HEK293 (cell line): ENCODE measurements around the gene CDKAL1.

Source experiments
- CTCF ChIA-PET: fragments of 350-600 bp; formaldehyde crosslinking; extraction: SDS; loops from one replicate; lab custom pipeline; 2021; ENCODE audit warnings: antibody characterized with exemption; lab: Yijun Ruan, JAX
- POLR2A ChIA-PET: fragments of 300-600 bp; formaldehyde crosslinking; extraction: SDS; loops from one replicate; lab custom pipeline; 2020; ENCODE audit warnings: antibody characterized with exemption, inconsistent platforms; lab: Yijun Ruan, JAX
- H3K27ac ChIP-seq: fragments of 200-500 bp; sonication (Bioruptor generic); 2 replicates; pipeline ENCODE4 v1.5.1; 2014; ENCODE audit warnings: low read depth, low read length, control low read depth, inconsistent platforms; ENCODE audit errors: extremely low read depth
- H3K36me3 ChIP-seq, 2 experiments: fragments of 200-500 bp in 1 of 2; sonication (Bioruptor generic) in 1 of 2; 1 replicate in 1 of 2; 2 replicates in 1 of 2; pipeline ENCODE4 v1.5.1; 2014 to 2017; ENCODE audit warnings: inconsistent platforms in 2 of 2, low read length in 2 of 2; ENCODE audit not compliant: control insufficient read depth in 2 of 2, insufficient read depth in 1 of 2
- H3K4me1 ChIP-seq: fragments of 200-500 bp; sonication (Bioruptor generic); 2 replicates; pipeline ENCODE4 v1.5.1; 2014; ENCODE audit warnings: mild to moderate bottlenecking, low read length, inconsistent platforms; ENCODE audit not compliant: control insufficient read depth, insufficient read depth
- H3K4me3 ChIP-seq: 2 replicates; pipeline ENCODE4 v1.5.1; 2011; ENCODE audit warnings: low read depth, mild to moderate bottlenecking, control low read depth, low read length, moderate library complexity
- H3K9me3 ChIP-seq: fragments of 200-500 bp; sonication (Bioruptor generic); 2 replicates; pipeline ENCODE4 v1.5.1; 2014; ENCODE audit warnings: low read depth, low read length, inconsistent platforms; ENCODE audit not compliant: control insufficient read depth, insufficient read depth
- AEBP2 ChIP-seq: fragments of 450-650 bp; formaldehyde crosslinking; IDR thresholded peaks from 2 replicates; pipeline ENCODE4 v1.5.1; 2016; ENCODE audit warnings: missing biosample characterization, missing genetic modification characterization, borderline replicate concordance
- GFI1B ChIP-seq: fragments of 450-650 bp; formaldehyde crosslinking; IDR thresholded peaks from 2 replicates; pipeline ENCODE4 v1.5.1; 2016; ENCODE audit warnings: missing biosample characterization, missing genetic modification characterization
- HOXD13 ChIP-seq: sonication (generic); formaldehyde crosslinking; IDR thresholded peaks from 2 replicates; pipeline ENCODE4 v1.8.0; 2022; ENCODE audit warnings: missing genetic modification reagents, borderline replicate concordance
- IKZF3 ChIP-seq: fragments of 450-650 bp; IDR thresholded peaks from 2 replicates; pipeline ENCODE4 v1.5.0; 2018; ENCODE audit warnings: missing biosample characterization, mild to moderate bottlenecking, missing genetic modification characterization, moderate library complexity
- TCF7L2 ChIP-seq: IDR thresholded peaks from 2 replicates; pipeline ENCODE4 v1.6.1; 2011; ENCODE audit warnings: low read depth, mild to moderate bottlenecking, inconsistent platforms, low read length, moderate library complexity, borderline replicate concordance
- WT1 ChIP-seq: fragments of 450-650 bp; formaldehyde crosslinking; IDR thresholded peaks from 2 replicates; pipeline ENCODE4 v1.5.1; 2016; ENCODE audit warnings: missing biosample characterization, missing genetic modification characterization
- ZFP41 ChIP-seq: fragments of 450-650 bp; formaldehyde crosslinking; IDR thresholded peaks from 2 replicates; pipeline ENCODE4 v1.5.1; 2016; ENCODE audit warnings: missing biosample characterization, missing genetic modification characterization, borderline replicate concordance
- ZNF121 ChIP-seq: fragments of 450-650 bp; formaldehyde crosslinking; IDR thresholded peaks from 2 replicates; pipeline ENCODE4 v1.5.1; 2016; ENCODE audit warnings: missing biosample characterization, missing genetic modification characterization
- ZNF211 ChIP-seq: fragments of 450-650 bp; formaldehyde crosslinking; IDR thresholded peaks from 2 replicates; pipeline ENCODE4 v1.5.1; 2016; ENCODE audit warnings: low read depth, missing biosample characterization, missing genetic modification characterization
- ZNF223 ChIP-seq: fragments of 450-650 bp; formaldehyde crosslinking; IDR thresholded peaks from 2 replicates; pipeline ENCODE4 v1.5.1; 2016; ENCODE audit warnings: missing biosample characterization, missing genetic modification characterization
- ZNF248 ChIP-seq: fragments of 450-650 bp; formaldehyde crosslinking; IDR thresholded peaks from 2 replicates; pipeline ENCODE4 v1.5.1; 2017; ENCODE audit warnings: missing biosample characterization, missing genetic modification characterization
- ZNF362 ChIP-seq: fragments of 450-650 bp; formaldehyde crosslinking; IDR thresholded peaks from 2 replicates; pipeline ENCODE4 v1.5.1; 2016; ENCODE audit warnings: missing biosample characterization, missing genetic modification characterization
- ZNF366 ChIP-seq: fragments of 450-650 bp; formaldehyde crosslinking; conservative IDR thresholded peaks from 2 replicates; pipeline ENCODE4 v1.5.1; 2016; ENCODE audit warnings: missing biosample characterization, missing genetic modification characterization
- ZNF404 ChIP-seq: fragments of 450-650 bp; formaldehyde crosslinking; IDR thresholded peaks from 2 replicates; pipeline ENCODE4 v1.5.1; 2017; ENCODE audit warnings: missing biosample characterization, missing genetic modification characterization
- ZNF658 ChIP-seq: fragments of 450-650 bp; formaldehyde crosslinking; IDR thresholded peaks from 2 replicates; pipeline ENCODE4; 2016; ENCODE audit warnings: missing biosample characterization, missing genetic modification characterization
- ZNF76 ChIP-seq: fragments of 450-650 bp; formaldehyde crosslinking; IDR thresholded peaks from 2 replicates; pipeline ENCODE4; 2016; ENCODE audit warnings: low read depth, missing biosample characterization, missing genetic modification characterization, borderline replicate concordance
- ZNF830 ChIP-seq: fragments of 450-650 bp; IDR thresholded peaks from 2 replicates; pipeline ENCODE4 v1.5.0; 2018; ENCODE audit warnings: missing biosample characterization, missing genetic modification characterization, low read depth, mild to moderate bottlenecking, moderate library complexity
- TF ChIP-seq, protein P1 (sequence below): fragments of 450-650 bp; formaldehyde crosslinking; IDR thresholded peaks from 2 replicates; pipeline ENCODE4; 2016; ENCODE audit warnings: missing biosample characterization, missing genetic modification characterization
- TF ChIP-seq, protein P2 (sequence below): fragments of 450-650 bp; formaldehyde crosslinking; IDR thresholded peaks from 2 replicates; pipeline ENCODE4 v1.5.1; 2016; ENCODE audit warnings: missing biosample characterization, missing genetic modification characterization, borderline replicate concordance
- TF ChIP-seq, protein P3 (sequence below): fragments of 450-650 bp; formaldehyde crosslinking; IDR thresholded peaks from 2 replicates; pipeline ENCODE4 v1.5.1; 2016; ENCODE audit warnings: missing biosample characterization, missing genetic modification characterization

Gene CDKAL1

DNA sequence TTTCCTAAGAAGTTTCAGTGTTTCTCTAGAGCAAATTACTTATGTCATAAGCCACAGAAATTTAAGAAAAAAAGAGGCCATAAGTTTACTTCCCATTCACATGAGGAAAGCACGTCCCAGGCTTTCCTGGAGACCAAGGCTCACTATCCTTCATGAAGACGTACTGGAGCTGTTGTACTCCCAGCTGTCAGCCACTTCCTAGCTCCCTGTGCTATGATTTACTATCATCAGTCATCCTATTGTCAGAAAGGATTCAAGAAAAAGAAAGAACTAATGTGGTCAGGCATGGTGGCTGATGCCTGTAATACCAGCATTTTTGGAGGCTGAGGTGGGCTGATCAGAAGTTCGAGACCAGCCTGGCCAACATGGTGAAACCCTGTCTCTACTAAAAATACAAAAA is 721.9 kb downstream of the CDKAL1 start:
- H3K9me3 ChIP-seq, result no peaks in the 10 kb centered on the region
- CTCF ChIA-PET, result no interaction called here
- TF ChIP-seq GFI1B (tag by site-specific recombination) (no peak), TCF7L2 (no peak), ZNF223 (tag by site-specific recombination) (no peak), ZNF830 (tag by site-specific recombination) (no peak), HOXD13 (CRISPR knock-in tag) (no peak)
- TF ChIP-seq, all 188 proteins: peak for 0
- POLR2A ChIA-PET, result no interaction called here
- no peaks in the 10 kb centered on the region for H3K4me1 ChIP-seq
- H3K36me3 ChIP-seq, result no peaks in the 10 kb centered on the region
- no peak overlapping the region for H3K4me3 ChIP-seq
- H3K27ac ChIP-seq, result no peak overlapping the region

GRCh38 chr6:21257125-21257524 is 722.9 kb downstream of the CDKAL1 start:
- no peaks in the 10 kb centered on the region for H3K4me1 ChIP-seq
- POLR2A ChIA-PET, result no interaction called here
- TF ChIP-seq WT1 (tag by site-specific recombination) (no peak), AEBP2 (tag by site-specific recombination) (no peak), ZNF76 (tag by site-specific recombination) (no peak), IKZF3 (tag by site-specific recombination) (no peak), ZNF121 (tag by site-specific recombination) (no peak), ZNF404 (no peak), ZNF658 (tag by site-specific recombination) (no peak), ZNF211 (tag by site-specific recombination) (no peak), ZFP41 (tag by site-specific recombination) (no peak), ZNF248 (tag by site-specific recombination) (no peak), ZNF362 (tag by site-specific recombination) (no peak), ZNF366 (no peak)
- TF ChIP-seq, protein P1, sequence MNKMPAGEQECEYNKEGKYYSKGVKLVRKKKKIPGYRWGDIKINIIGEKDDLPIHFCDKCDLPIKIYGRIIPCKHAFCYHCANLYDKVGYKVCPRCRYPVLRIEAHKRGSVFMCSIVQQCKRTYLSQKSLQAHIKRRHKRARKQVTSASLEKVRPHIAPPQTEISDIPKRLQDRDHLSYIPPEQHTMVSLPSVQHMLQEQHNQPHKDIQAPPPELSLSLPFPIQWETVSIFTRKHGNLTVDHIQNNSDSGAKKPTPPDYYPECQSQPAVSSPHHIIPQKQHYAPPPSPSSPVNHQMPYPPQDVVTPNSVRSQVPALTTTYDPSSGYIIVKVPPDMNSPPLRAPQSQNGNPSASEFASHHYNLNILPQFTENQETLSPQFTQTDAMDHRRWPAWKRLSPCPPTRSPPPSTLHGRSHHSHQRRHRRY (tag by site-specific recombination), result no peak
- TF ChIP-seq, protein P2, sequence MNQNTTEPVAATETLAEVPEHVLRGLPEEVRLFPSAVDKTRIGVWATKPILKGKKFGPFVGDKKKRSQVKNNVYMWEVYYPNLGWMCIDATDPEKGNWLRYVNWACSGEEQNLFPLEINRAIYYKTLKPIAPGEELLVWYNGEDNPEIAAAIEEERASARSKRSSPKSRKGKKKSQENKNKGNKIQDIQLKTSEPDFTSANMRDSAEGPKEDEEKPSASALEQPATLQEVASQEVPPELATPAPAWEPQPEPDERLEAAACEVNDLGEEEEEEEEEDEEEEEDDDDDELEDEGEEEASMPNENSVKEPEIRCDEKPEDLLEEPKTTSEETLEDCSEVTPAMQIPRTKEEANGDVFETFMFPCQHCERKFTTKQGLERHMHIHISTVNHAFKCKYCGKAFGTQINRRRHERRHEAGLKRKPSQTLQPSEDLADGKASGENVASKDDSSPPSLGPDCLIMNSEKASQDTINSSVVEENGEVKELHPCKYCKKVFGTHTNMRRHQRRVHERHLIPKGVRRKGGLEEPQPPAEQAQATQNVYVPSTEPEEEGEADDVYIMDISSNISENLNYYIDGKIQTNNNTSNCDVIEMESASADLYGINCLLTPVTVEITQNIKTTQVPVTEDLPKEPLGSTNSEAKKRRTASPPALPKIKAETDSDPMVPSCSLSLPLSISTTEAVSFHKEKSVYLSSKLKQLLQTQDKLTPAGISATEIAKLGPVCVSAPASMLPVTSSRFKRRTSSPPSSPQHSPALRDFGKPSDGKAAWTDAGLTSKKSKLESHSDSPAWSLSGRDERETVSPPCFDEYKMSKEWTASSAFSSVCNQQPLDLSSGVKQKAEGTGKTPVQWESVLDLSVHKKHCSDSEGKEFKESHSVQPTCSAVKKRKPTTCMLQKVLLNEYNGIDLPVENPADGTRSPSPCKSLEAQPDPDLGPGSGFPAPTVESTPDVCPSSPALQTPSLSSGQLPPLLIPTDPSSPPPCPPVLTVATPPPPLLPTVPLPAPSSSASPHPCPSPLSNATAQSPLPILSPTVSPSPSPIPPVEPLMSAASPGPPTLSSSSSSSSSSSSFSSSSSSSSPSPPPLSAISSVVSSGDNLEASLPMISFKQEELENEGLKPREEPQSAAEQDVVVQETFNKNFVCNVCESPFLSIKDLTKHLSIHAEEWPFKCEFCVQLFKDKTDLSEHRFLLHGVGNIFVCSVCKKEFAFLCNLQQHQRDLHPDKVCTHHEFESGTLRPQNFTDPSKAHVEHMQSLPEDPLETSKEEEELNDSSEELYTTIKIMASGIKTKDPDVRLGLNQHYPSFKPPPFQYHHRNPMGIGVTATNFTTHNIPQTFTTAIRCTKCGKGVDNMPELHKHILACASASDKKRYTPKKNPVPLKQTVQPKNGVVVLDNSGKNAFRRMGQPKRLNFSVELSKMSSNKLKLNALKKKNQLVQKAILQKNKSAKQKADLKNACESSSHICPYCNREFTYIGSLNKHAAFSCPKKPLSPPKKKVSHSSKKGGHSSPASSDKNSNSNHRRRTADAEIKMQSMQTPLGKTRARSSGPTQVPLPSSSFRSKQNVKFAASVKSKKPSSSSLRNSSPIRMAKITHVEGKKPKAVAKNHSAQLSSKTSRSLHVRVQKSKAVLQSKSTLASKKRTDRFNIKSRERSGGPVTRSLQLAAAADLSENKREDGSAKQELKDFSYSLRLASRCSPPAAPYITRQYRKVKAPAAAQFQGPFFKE, result no peak
- TF ChIP-seq, protein P3, sequence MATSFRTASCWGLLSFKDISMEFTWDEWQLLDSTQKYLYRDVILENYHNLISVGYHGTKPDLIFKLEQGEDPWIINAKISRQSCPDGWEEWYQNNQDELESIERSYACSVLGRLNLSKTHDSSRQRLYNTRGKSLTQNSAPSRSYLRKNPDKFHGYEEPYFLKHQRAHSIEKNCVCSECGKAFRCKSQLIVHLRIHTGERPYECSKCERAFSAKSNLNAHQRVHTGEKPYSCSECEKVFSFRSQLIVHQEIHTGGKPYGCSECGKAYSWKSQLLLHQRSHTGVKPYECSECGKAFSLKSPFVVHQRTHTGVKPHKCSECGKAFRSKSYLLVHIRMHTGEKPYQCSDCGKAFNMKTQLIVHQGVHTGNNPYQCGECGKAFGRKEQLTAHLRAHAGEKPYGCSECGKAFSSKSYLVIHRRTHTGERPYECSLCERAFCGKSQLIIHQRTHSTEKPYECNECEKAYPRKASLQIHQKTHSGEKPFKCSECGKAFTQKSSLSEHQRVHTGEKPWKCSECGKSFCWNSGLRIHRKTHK (tag by site-specific recombination), result no peak
- TF ChIP-seq, all 188 proteins: peak for 0
- no peaks in the 10 kb centered on the region for H3K9me3 ChIP-seq
- CTCF ChIA-PET, result no interaction called here
- H3K27ac ChIP-seq, result no peak overlapping the region
- no peak overlapping the region for H3K4me3 ChIP-seq
- H3K36me3 ChIP-seq, result no peaks in the 10 kb centered on the region
